Sigmoid colon (tissue), 3 donors: Measurements from ENCODE around the gene ATP2B1.

Experiments used
- CTCF ChIP-seq, 4 experiments: fragments of 450-650 bp in 3 of 4; fragments of 200-600 bp in 1 of 4; IDR thresholded peaks; one replicate each; pipeline ENCODE4 v1.5.1; 2016 to 2019; ENCODE audit warnings: antibody characterized with exemption in 4 of 4, mild to moderate bottlenecking in 3 of 4, moderate library complexity in 2 of 4
- POLR2A ChIP-seq, 2 donors: fragments of 450-650 bp; IDR thresholded peaks; one replicate each; pipeline ENCODE4 v1.6.1; 2016; ENCODE audit warnings: antibody characterized with exemption in 2 of 2, mild to moderate bottlenecking in 2 of 2, moderate library complexity in 2 of 2

GRCh38 chr12:89695100-89695499 is 13.5 kb downstream of the ATP2B1 start:
- TF ChIP-seq CTCF (IDR thresholded peaks at IDR 0.05) (no peak), POLR2A (IDR thresholded peaks at IDR 0.05) (no peak)
